Upper lobe of left lung (tissue), 4 donors: ENCODE data around the gene AQP3.
"Not testable (repeated sequence)": the region's sequence is repeated elsewhere in the genome, so short reads cannot be mapped to it uniquely, and the experiment has no call there.

Experiments used
- CTCF ChIP-seq, 6 experiments: fragments of 450-650 bp in 4 of 6; fragments of 200-600 bp in 2 of 6; sonication (generic) in 2 of 6; IDR thresholded peaks; one replicate each; pipeline ENCODE4 v1.5.1; 2016 to 2019; ENCODE audit warnings: antibody characterized with exemption in 6 of 6
- EP300 ChIP-seq, 4 donors: sonication (generic); formaldehyde crosslinking; IDR thresholded peaks; one replicate each; pipeline ENCODE4 v1.5.1; 2017; ENCODE audit warnings: antibody characterized with exemption in 4 of 4, control low read depth in 2 of 4
- POLR2A ChIP-seq, 4 donors: fragments of 450-650 bp; IDR thresholded peaks; one replicate each; pipeline ENCODE4 v1.5.1; 2016 to 2017; ENCODE audit warnings: antibody characterized with exemption in 4 of 4, mild to moderate bottlenecking in 2 of 4

DNA sequence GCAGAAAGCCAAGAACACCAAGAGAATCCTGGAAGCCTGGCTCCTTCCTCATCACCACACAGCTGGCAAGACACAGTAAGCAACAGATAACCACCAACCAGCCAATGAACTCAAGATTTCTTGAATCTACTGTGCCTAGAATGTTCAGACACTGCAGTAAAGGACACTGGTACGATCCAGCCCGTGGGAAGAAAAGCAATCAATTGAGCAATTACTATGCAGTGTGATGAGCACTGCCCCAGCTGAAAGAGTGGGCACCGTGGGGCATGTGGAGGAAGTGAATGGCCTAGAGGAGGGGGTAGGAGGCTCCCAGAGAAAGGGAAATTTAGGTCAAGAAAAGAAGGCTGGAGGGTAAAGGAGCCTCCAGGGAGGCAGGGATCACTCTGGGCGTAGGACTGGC, 49.6 kb downstream of the AQP3 start:
- not testable (repeated sequence) for TF ChIP-seq CTCF, EP300, POLR2A (IDR thresholded peaks at IDR 0.05)
